ENCODE data around the gene AMPD3.

GRCh38 chr11:10540915-10541560 is 86.0 kb downstream of the AMPD3 start, which contains the start of gene RNF141:
- TF ChIP-seq CTCF (IDR thresholded peaks at IDR 0.05) (peak; percentile 82 to 97 (median 89)), POLR2A (IDR thresholded peaks at IDR 0.05) (peak; percentile 96), POLR2AphosphoS5 (IDR thresholded peaks at IDR 0.05) (peak; percentile 96)
